NCI-H1048 (cell line): Measurements from ENCODE around the gene MPHOSPH6.
"Not testable (repeated sequence)": the region's sequence is repeated elsewhere in the genome, so short reads cannot be mapped to it uniquely, and the experiment has no call there.

ENCODE experiments used
- DNase-seq: peaks from one replicate; lab custom pipeline; 2025; lab: John Stamatoyannopoulos, UW

Gene MPHOSPH6

GRCh38 chr16:82118749-82119148 lies 51.3 kb downstream of the MPHOSPH6 start:
- no peak for DNase-seq

GRCh38 chr16:82116535-82116934 lies 53.5 kb downstream of the MPHOSPH6 start:
- no peak for DNase-seq

- no peak for DNase-seq
Measured at GRCh38 chr16:82113741-82114140, 56.3 kb downstream of the MPHOSPH6 start.

GRCh38 chr16:82111944-82112343 lies 58.1 kb downstream of the MPHOSPH6 start:
- no peak for DNase-seq

- not testable (repeated sequence) for DNase-seq
Measured at GRCh38 chr16:82109266-82109665, 60.8 kb downstream of the MPHOSPH6 start.

GRCh38 chr16:82108774-82109173 lies 61.2 kb downstream of the MPHOSPH6 start:
- DNase-seq, result no peak

GRCh38 chr16:82108100-82108499 lies 61.9 kb downstream of the MPHOSPH6 start:
- no peak for DNase-seq

GRCh38 chr16:82105107-82105506 lies 64.9 kb downstream of the MPHOSPH6 start:
- DNase-seq, result no peak
